ENCODE data around the gene RPL31. TPM values are rescaled to one million over a fixed set of nuclear protein-coding genes. Genes with fewer than 3 reads are reported as not detected.

Gene RPL31
- polyA plus RNA-seq, 1 of the 3 experiments (the other 2 are of a cell fraction) = 4,488 TPM

GRCh38 chr2:100975521-100975785, 26.6 kb upstream of the RPL31 start:
- Histone ChIP-seq H3K9me2 (no peaks in the 10 kb centered on the region), H2AFZ (ENCODE audit: low read depth) (no peak overlapping the region), H3K9ac (no peak overlapping the region), H3K9me3 (no peaks in the 10 kb centered on the region), H3K4me2 (no peak overlapping the region), H3K4me3 (ENCODE audit: low read depth in 2 of 2, low read length in 1 of 2) (no peak overlapping the region), H4K20me1 (ENCODE audit: insufficient read depth) (no peaks in the 10 kb centered on the region), H3K27ac (ENCODE audit: low read depth in 2 of 2, low read length in 1 of 2) (no peak overlapping the region), H3K4me1 (ENCODE audit: control insufficient read depth in 1 of 2, insufficient read depth in 2 of 2, low read depth in 1 of 2, low read length in 1 of 2) (peaks cover 0 to 12% of the 10 kb centered on the region in 2 experiments; a peak in 1 of 4 replicates), H3F3A (replicated peaks; ENCODE audit: insufficient read depth) (peaks cover 11% of the 10 kb centered on the region), H3K27me3 (ENCODE audit: insufficient read depth) (no peaks in the 10 kb centered on the region), H3K79me2 (ENCODE audit: insufficient read depth) (no peaks in the 10 kb centered on the region), H3K36me3 (replicated peaks in 1 of 2; ENCODE audit: control insufficient read depth in 1 of 2, insufficient read depth in 2 of 2, low read length in 1 of 2) (peaks cover 19 to 55% of the 10 kb centered on the region in 2 experiments)
- no peak for TF ChIP-seq TCF12 (IDR thresholded peaks at IDR 0.05)
- no peak for TF ChIP-seq POLR2AphosphoS5 (IDR thresholded peaks at IDR 0.05; ENCODE audit: low read depth, low read length)
- no peak for TF ChIP-seq JUND (IDR thresholded peaks at IDR 0.05)
- no peak for TF ChIP-seq REST (IDR thresholded peaks at IDR 0.05; ENCODE audit: low read depth, low read length)
- TF ChIP-seq IRF3 (IDR thresholded peaks at IDR 0.05; ENCODE audit: low read depth, low read length) = no peak
- no peak for TF ChIP-seq TEAD4 (IDR thresholded peaks at IDR 0.05; ENCODE audit: borderline replicate concordance, insufficient read depth)
- no peak for TF ChIP-seq SMC3 (IDR thresholded peaks at IDR 0.05; ENCODE audit: low read depth, low read length)
- TF ChIP-seq SIN3A (IDR thresholded peaks at IDR 0.05; ENCODE audit: borderline replicate concordance, low read depth, low read length) = no peak
- TF ChIP-seq NFIC (IDR thresholded peaks at IDR 0.05; ENCODE audit: borderline replicate concordance) = no peak
- no peak for TF ChIP-seq RAD21 (IDR thresholded peaks at IDR 0.05; ENCODE audit: low read length)
- no peak for DNase-seq
- CTCF ChIA-PET = no interaction called here
- POLR2A ChIA-PET = no interaction called here
- 84% methylated on average over 7 of the region's 7 CpGs for WGBS (ENCODE audit: low lambda C conversion rate)

GRCh38 chr2:100976061-100976460, 26.0 kb upstream of the RPL31 start:
- peaks cover 11% of the 10 kb centered on the region for H3F3A ChIP-seq (replicated peaks; ENCODE audit: insufficient read depth)
- H3K79me2 ChIP-seq (ENCODE audit: insufficient read depth) = no peaks in the 10 kb centered on the region
- H3K9ac ChIP-seq = no peak overlapping the region
- 0 out of 4 replicates have a peak overlapping the region, but pooled peaks of 1 of the 2 experiments have one; percentile 11 for H3K4me3 ChIP-seq (ENCODE audit: low read depth in 2 of 2, low read length in 1 of 2)
- peak overlapping the region; percentile 36 to 86; a peak in 3 of 4 replicates for H3K27ac ChIP-seq (ENCODE audit: low read depth in 2 of 2, low read length in 1 of 2)
- DNase-seq = no peak
- ChIA-PET CTCF (interaction anchor here (0.7 to 1.3 kb wide), 3 partner anchors 10 to 366 kb away, joined by 3 to 4 read pairs (median 4); no protein-coding TSS in a partner anchor), POLR2A (interaction anchor here (1.1 kb wide), 1 partner anchor 26 kb away, joined by 3 read pairs; the partner anchor contains the start of gene RPL31)
- H3K27me3 ChIP-seq (ENCODE audit: insufficient read depth) = no peaks in the 10 kb centered on the region
- peak overlapping the region; percentile 72 for H3K4me2 ChIP-seq
- no peaks in the 10 kb centered on the region for H3K9me3 ChIP-seq
- no peaks in the 10 kb centered on the region for H3K9me2 ChIP-seq
- no peak overlapping the region for H2AFZ ChIP-seq (ENCODE audit: low read depth)
- 86% methylated on average over 2 of the region's 6 CpGs for WGBS (ENCODE audit: low lambda C conversion rate)
- peaks cover 19 to 54% of the 10 kb centered on the region in 2 experiments for H3K36me3 ChIP-seq (replicated peaks in 1 of 2; ENCODE audit: control insufficient read depth in 1 of 2, insufficient read depth in 2 of 2, low read length in 1 of 2)
- H3K4me1 ChIP-seq (ENCODE audit: control insufficient read depth in 1 of 2, insufficient read depth in 2 of 2, low read depth in 1 of 2, low read length in 1 of 2) = peaks cover 0 to 12% of the 10 kb centered on the region in 2 experiments; a peak in 1 of 4 replicates
- H4K20me1 ChIP-seq (ENCODE audit: insufficient read depth) = no peaks in the 10 kb centered on the region
- TF ChIP-seq MAX (IDR thresholded peaks at IDR 0.05; ENCODE audit: low read depth) (no peak), FOSL2 (IDR thresholded peaks at IDR 0.05; ENCODE audit: borderline replicate concordance, low read depth) (no peak), TAF1 (IDR thresholded peaks at IDR 0.05; ENCODE audit: borderline replicate concordance, low read depth, low read length) (no peak), GABPA (IDR thresholded peaks at IDR 0.05; ENCODE audit: low read depth) (no peak), POLR2AphosphoS5 (IDR thresholded peaks at IDR 0.05; ENCODE audit: low read depth, low read length) (no peak), CTCF (IDR thresholded peaks at IDR 0.05) (no peak), SIN3A (IDR thresholded peaks at IDR 0.05; ENCODE audit: borderline replicate concordance, low read depth, low read length) (no peak), EP300 (IDR thresholded peaks at IDR 0.05; ENCODE audit: borderline replicate concordance in 1 of 2, low read depth in 1 of 2, low read length in 1 of 2) (no peak), ELF1 (IDR thresholded peaks at IDR 0.05) (no peak), NFIC (IDR thresholded peaks at IDR 0.05; ENCODE audit: borderline replicate concordance) (no peak), YY1 (IDR thresholded peaks at IDR 0.05; ENCODE audit: low read depth) (no peak), MXI1 (IDR thresholded peaks at IDR 0.05; ENCODE audit: low read depth, low read length) (no peak), USF2 (IDR thresholded peaks at IDR 0.05; ENCODE audit: borderline replicate concordance, low read depth, low read length) (no peak)

All from SK-N-SH (cell line).